Mesendoderm (in vitro differentiated cells): ENCODE measurements around the gene ACACA.
A peak's percentile ranks its signal among the peaks of the same experiment; 100 is the strongest.
"Not testable (repeated sequence)": the region's sequence is repeated elsewhere in the genome, so short reads cannot be mapped to it uniquely, and the experiment has no call there.

Source experiments
- DNase-seq: peaks from one replicate; pipeline ENCODE4 v3.0.0; 2013
- H2AK5ac ChIP-seq: 2 replicates; pipeline ENCODE4 v1.6.1; 2013; ENCODE audit warnings: low read length, inconsistent platforms
- H2BK120ac ChIP-seq: 2 replicates; pipeline ENCODE4 v1.6.1; 2013; ENCODE audit warnings: low read depth, mild to moderate bottlenecking, low read length, moderate library complexity, mixed read lengths
- H2BK15ac ChIP-seq: replicated peaks from 2 replicates; pipeline ENCODE4 v1.6.1; 2013; ENCODE audit warnings: low read depth, mild to moderate bottlenecking, moderate library complexity
- H2BK5ac ChIP-seq: 2 replicates; pipeline ENCODE4 v1.6.1; 2013; ENCODE audit warnings: low read length, inconsistent platforms
- H3K18ac ChIP-seq: 2 replicates; pipeline ENCODE4 v1.6.1; 2013; ENCODE audit warnings: mild to moderate bottlenecking, low read length, mixed read lengths
- H3K23ac ChIP-seq: one replicate; pipeline ENCODE4 v1.6.1; 2013; ENCODE audit warnings: low read length
- H3K27ac ChIP-seq: 2 replicates; pipeline ENCODE4 v1.5.1; 2013; ENCODE audit warnings: low read depth, mild to moderate bottlenecking, inconsistent platforms, low read length, moderate library complexity
- H3K27me3 ChIP-seq: 2 replicates; pipeline ENCODE4 v1.6.1; 2013; ENCODE audit warnings: low read length, control low read depth, mild to moderate bottlenecking, inconsistent platforms; ENCODE audit not compliant: insufficient read depth, poor library complexity
- H3K36me3 ChIP-seq: 2 replicates; pipeline ENCODE4 v1.6.1; 2013; ENCODE audit warnings: low read length, inconsistent platforms; ENCODE audit not compliant: control insufficient read depth, insufficient read depth
- H3K4ac ChIP-seq: one replicate; pipeline ENCODE4 v1.6.1; 2013; ENCODE audit warnings: low read depth, mild to moderate bottlenecking, low read length, moderate library complexity
- H3K4me1 ChIP-seq: 2 replicates; pipeline ENCODE4 v1.6.1; 2013; ENCODE audit warnings: low read depth, low read length, inconsistent platforms; ENCODE audit not compliant: control insufficient read depth
- H3K4me2 ChIP-seq: 2 replicates; pipeline ENCODE4 v1.6.1; 2013; ENCODE audit warnings: low read length
- H3K4me3 ChIP-seq: 2 replicates; pipeline ENCODE4 v1.5.1; 2013; ENCODE audit warnings: mild to moderate bottlenecking, low read length
- H3K56ac ChIP-seq: one replicate; pipeline ENCODE4 v1.6.1; 2013; ENCODE audit warnings: low read length
- H3K79me1 ChIP-seq: 2 replicates; pipeline ENCODE4 v1.6.1; 2013; ENCODE audit warnings: low read length, inconsistent platforms
- H3K79me2 ChIP-seq: 2 replicates; pipeline ENCODE4 v1.6.1; 2013; ENCODE audit warnings: mild to moderate bottlenecking, low read length; ENCODE audit not compliant: control insufficient read depth, insufficient read depth
- H3K9ac ChIP-seq: 2 replicates; pipeline ENCODE4 v1.6.1; 2013; ENCODE audit warnings: low read length, inconsistent platforms
- H4K5ac ChIP-seq: one replicate; pipeline ENCODE4 v1.6.1; 2013; ENCODE audit warnings: low read length
- H4K8ac ChIP-seq: one replicate; pipeline ENCODE4 v1.6.1; 2013; ENCODE audit warnings: low read depth, mild to moderate bottlenecking, control low read depth, low read length, moderate library complexity
- WGBS: extraction: QIAGEN DNeasy Blood & Tissue Kit; methylation state at CpG from one replicate; pipeline ENCODE4 v1.1.7; 2013; ENCODE audit warnings: low lambda C conversion rate, missing lambda C conversion rate; ENCODE audit not compliant: insufficient coverage; ENCODE audit errors: extremely low coverage; 5-methylcytosine and 5-hydroxymethylcytosine counted together

Gene ACACA

DNA sequence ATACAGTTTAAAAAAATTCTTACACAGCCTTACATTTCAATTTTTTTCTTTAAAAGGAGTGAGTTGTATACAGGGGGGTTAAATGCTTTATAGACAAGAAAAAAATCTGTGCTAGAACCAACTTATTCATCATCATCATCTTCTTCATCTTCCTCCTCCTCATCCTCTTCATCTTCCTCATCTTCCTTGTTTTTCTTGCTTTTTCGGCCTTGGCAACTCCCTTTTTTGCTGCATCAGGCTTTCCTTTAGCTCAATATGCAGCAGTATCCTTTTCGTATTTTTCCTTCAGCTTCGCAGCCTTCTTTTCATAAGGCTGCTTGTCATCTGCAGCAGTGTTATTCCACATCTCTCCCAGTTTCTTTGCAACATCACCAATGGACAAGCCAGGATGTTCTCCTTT is 263.1 kb downstream of the ACACA start:
- H3K56ac ChIP-seq, H2AK5ac ChIP-seq, H4K5ac ChIP-seq, H3K4ac ChIP-seq, H3K4me1 ChIP-seq, H3K4me2 ChIP-seq, H3K36me3 ChIP-seq, H4K8ac ChIP-seq, H3K27ac ChIP-seq, DNase-seq, H2BK120ac ChIP-seq, H3K4me3 ChIP-seq, H2BK5ac ChIP-seq, H3K79me1 ChIP-seq, H2BK15ac ChIP-seq, H3K79me2 ChIP-seq, H3K23ac ChIP-seq, H3K27me3 ChIP-seq, H3K9ac ChIP-seq, H3K18ac ChIP-seq: not testable (repeated sequence)
- no CpG with 5 or more reads among the region's 3 CpGs for WGBS

DNA sequence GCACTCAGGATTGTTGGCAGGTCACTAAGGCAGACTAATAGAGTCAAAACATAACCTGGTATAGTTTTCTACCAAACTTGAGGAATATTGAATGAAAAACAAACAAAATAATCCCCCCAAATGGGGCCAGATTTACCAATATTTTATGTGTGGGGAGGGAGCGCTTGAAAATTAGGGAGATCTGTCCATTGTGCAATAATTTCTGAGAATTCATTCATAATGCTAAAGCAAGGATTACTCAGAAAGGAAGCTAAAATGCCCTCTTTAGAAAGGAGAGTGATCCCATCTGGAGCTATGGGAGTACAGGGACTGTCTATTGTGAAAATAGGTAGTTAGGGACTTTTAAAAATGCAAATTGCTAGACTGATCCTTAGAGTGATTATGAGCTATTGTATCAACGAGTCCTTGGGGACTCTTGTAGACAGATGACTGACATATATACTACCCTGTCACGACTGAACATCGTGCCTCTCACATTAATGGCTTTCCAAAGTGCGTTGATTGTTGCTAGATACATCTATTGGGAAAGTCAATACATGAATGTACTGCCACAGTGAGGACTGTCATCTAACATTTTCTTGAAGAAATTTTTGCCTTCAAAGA is 264.2 kb downstream of the ACACA start:
- no peak overlapping the region for H3K4me2 ChIP-seq
- no peaks in the 10 kb centered on the region for H3K79me1 ChIP-seq
- H4K5ac ChIP-seq, result no peak overlapping the region
- no peak overlapping the region for H2BK120ac ChIP-seq
- DNase-seq, result no peak
- no peak overlapping the region for H3K18ac ChIP-seq
- no peak overlapping the region for H3K4ac ChIP-seq
- H2BK5ac ChIP-seq, result no peak overlapping the region
- no peak overlapping the region for H3K9ac ChIP-seq
- no peak overlapping the region for H4K8ac ChIP-seq
- no peak overlapping the region for H3K27ac ChIP-seq
- no peak overlapping the region for H2AK5ac ChIP-seq
- no CpG with 5 or more reads among the region's 5 CpGs for WGBS
- H3K56ac ChIP-seq, result no peak overlapping the region
- H3K79me2 ChIP-seq, result no peaks in the 10 kb centered on the region
- H3K4me1 ChIP-seq, result no peaks in the 10 kb centered on the region
- no peak overlapping the region for H3K23ac ChIP-seq
- H3K27me3 ChIP-seq, result no peaks in the 10 kb centered on the region
- H3K4me3 ChIP-seq, result no peak overlapping the region
- H2BK15ac ChIP-seq, result no peak overlapping the region
- H3K36me3 ChIP-seq, result peaks cover 2% of the 10 kb centered on the region

DNA sequence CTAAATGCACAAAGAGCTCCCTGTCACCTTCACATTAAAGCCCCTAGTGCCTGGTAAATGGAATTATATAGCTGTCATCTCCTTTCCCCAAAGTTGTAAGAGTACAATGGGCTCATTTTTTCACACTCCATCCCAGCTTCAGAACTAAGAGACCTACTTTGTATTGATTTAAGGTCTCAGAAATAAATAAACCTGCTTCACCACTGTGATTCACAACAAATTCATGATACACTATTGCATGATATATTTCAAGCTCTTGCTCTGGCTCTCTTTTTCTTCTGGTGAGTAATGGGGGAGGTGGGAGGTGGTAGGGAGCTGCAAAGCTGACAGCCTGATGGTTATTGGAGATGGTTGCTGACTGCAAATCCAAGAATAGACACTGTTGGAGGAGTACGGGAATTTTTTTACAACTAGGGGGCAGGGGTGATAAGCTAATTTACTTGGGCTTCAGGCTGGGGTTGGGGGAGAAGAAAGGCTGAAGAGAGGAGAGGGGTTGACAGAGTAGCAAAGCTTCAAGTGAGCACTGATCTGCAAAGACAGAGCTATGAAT is 268.0 kb downstream of the ACACA start:
- Histone ChIP-seq H3K18ac (no peak overlapping the region), H3K36me3 (no peaks in the 10 kb centered on the region), H2AK5ac (no peak overlapping the region), H3K9ac (no peak overlapping the region), H3K4me1 (no peaks in the 10 kb centered on the region), H3K79me1 (no peaks in the 10 kb centered on the region), H3K4ac (no peak overlapping the region), H2BK120ac (no peak overlapping the region), H4K8ac (no peak overlapping the region), H3K56ac (no peak overlapping the region), H3K23ac (no peak overlapping the region), H2BK15ac (no peak overlapping the region), H3K27me3 (no peaks in the 10 kb centered on the region), H3K4me3 (no peak overlapping the region), H3K27ac (no peak overlapping the region), H2BK5ac (no peak overlapping the region), H3K79me2 (no peaks in the 10 kb centered on the region), H4K5ac (no peak overlapping the region), H3K4me2 (no peak overlapping the region)
- no CpG with 5 or more reads among the region's 1 CpG for WGBS
- DNase-seq, result no peak

DNA sequence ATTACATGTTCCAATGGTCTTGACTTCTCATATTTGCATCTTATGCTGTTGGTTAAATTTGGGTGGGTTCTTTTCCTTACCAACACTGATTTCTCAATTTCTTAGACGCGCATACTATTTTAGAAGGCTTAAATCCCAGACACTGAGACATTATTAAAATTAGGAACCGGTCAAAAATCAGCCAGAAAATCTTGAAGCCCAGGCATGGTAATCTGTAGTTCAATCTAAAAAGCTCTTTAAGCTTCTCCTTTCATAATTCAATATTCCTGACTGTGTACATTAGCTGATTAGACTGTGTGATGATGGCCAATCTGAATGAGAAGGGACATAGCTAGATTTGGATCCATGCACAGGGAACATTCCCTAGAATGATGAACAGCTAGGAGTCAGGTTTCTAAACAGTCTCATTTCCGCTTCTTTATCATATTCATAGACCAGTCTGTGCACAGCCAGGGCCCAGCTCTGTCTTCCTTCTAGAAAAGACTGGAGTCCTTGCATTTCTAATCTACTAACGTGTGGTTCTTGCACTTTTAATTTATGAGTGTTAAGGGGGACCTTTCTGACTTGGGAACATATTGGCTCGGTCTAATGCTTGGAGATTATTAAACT is 268.6 kb downstream of the ACACA start:
- no peak overlapping the region for H2AK5ac ChIP-seq
- H3K4me1 ChIP-seq, result no peaks in the 10 kb centered on the region
- no peak overlapping the region for H3K4ac ChIP-seq
- H2BK5ac ChIP-seq, result no peak overlapping the region
- H3K36me3 ChIP-seq, result no peaks in the 10 kb centered on the region
- H3K18ac ChIP-seq, result no peak overlapping the region
- H4K8ac ChIP-seq, result no peak overlapping the region
- H3K79me2 ChIP-seq, result no peaks in the 10 kb centered on the region
- H2BK120ac ChIP-seq, result no peak overlapping the region
- no peak overlapping the region for H3K56ac ChIP-seq
- H3K4me3 ChIP-seq, result no peak overlapping the region
- no peak overlapping the region for H3K23ac ChIP-seq
- WGBS, result no CpG with 5 or more reads among the region's 6 CpGs
- no peak overlapping the region for H3K9ac ChIP-seq
- H3K27ac ChIP-seq, result no peak overlapping the region
- H2BK15ac ChIP-seq, result no peak overlapping the region
- no peak overlapping the region for H3K4me2 ChIP-seq
- no peak overlapping the region for H4K5ac ChIP-seq
- DNase-seq, result no peak
- no peaks in the 10 kb centered on the region for H3K27me3 ChIP-seq
- no peaks in the 10 kb centered on the region for H3K79me1 ChIP-seq

DNA sequence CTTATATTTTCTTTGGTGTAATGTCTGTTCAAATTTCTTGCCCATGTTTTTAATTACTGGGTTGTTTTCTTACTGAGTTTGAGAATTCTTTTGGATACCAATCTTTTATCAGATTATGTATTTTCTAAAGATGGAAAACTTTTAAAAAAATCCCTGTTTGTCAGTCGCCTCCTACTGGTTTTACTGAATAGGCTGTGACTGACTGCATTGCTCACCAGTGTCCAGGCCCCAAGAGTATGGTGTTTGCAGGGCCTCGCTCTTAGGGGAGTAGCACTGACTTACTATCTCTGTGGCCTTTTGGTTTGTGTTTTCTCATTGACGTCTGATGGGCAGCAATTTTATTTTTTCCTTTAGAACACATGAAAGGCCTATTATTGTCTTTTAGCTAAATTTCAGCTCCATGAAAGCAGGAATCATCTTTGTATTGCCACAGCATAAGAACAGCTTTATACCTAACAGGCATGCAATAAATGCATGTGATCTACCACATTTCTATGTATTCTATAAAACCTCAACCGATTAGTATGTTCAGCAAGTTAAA is 269.5 kb downstream of the ACACA start:
- H3K9ac ChIP-seq, result no peak overlapping the region
- no peak overlapping the region for H2BK15ac ChIP-seq
- no peak overlapping the region for H3K4ac ChIP-seq
- H3K79me2 ChIP-seq, result no peaks in the 10 kb centered on the region
- H3K23ac ChIP-seq, result no peak overlapping the region
- no CpG with 5 or more reads among the region's 4 CpGs for WGBS
- H3K27ac ChIP-seq, result no peak overlapping the region
- H3K4me1 ChIP-seq, result no peaks in the 10 kb centered on the region
- peak; percentile 30 for DNase-seq
- no peak overlapping the region for H2BK120ac ChIP-seq
- no peaks in the 10 kb centered on the region for H3K79me1 ChIP-seq
- H2BK5ac ChIP-seq, result no peak overlapping the region
- no peak overlapping the region for H3K56ac ChIP-seq
- H2AK5ac ChIP-seq, result no peak overlapping the region
- no peak overlapping the region for H3K4me2 ChIP-seq
- no peak overlapping the region for H4K5ac ChIP-seq
- H3K36me3 ChIP-seq, result no peaks in the 10 kb centered on the region
- H3K27me3 ChIP-seq, result no peaks in the 10 kb centered on the region
- no peak overlapping the region for H3K18ac ChIP-seq
- H3K4me3 ChIP-seq, result no peak overlapping the region
- no peak overlapping the region for H4K8ac ChIP-seq
